NCI-H2227 treated with DMSO at 0.1 percent for 48 hours (cell line): ENCODE results near the gene IL1R1.
"Not testable (repeated sequence)": the region's sequence is repeated elsewhere in the genome, so short reads cannot be mapped to it uniquely, and the experiment has no call there.

Source experiments
- DNase-seq: peaks from one replicate; lab custom pipeline; 2025; lab: John Stamatoyannopoulos, UW

Gene IL1R1, protein sequence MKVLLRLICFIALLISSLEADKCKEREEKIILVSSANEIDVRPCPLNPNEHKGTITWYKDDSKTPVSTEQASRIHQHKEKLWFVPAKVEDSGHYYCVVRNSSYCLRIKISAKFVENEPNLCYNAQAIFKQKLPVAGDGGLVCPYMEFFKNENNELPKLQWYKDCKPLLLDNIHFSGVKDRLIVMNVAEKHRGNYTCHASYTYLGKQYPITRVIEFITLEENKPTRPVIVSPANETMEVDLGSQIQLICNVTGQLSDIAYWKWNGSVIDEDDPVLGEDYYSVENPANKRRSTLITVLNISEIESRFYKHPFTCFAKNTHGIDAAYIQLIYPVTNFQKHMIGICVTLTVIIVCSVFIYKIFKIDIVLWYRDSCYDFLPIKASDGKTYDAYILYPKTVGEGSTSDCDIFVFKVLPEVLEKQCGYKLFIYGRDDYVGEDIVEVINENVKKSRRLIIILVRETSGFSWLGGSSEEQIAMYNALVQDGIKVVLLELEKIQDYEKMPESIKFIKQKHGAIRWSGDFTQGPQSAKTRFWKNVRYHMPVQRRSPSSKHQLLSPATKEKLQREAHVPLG

DNA sequence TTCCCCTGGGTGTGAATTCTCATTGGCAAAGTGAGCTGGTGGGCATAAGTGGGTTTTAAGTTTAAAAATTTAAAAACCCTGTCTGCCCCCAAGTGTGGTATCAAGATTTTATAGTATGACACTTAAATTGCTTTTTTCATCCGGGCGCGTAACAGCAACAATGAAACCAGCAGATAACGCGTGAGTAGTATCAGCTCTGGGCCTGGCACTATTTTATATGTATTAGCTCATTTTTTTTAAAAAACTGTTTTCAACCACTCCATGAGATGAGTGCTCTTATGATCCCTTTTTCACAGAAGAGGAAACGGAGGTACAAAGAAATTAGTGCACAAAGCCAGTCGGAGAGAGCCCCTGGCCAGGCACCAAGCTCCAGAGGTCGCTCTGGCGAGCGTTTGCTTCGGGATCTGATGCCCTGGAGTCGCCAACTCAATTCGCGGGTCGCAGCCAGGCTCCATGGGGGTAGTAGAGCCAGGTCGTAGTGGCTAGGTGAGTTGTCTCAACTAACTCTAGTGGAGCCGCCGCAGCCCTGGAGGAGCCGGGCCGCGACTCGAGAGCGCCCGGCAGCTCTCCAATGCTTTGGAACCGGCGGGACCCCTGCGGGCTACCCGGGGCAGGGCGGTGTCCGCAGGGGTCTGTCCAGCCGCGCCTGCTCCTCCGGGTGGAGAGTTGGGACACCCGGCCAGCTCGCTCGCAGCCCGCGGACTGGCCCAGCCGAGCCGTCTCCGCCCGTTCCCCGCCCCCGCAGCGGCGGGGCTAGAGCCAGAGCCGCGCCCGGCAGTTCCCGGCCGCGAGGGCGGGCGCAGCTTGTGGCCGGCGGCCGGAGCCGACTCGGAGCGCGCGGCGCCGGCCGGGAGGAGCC is at the start of gene IL1R1:
Gene IL1R1, plus strand, starts transcription at position 777 of the 859 bp plus-strand sequence. CDS start 14,979 bp downstream, outside the sequence.
- no peak for DNase-seq

DNA sequence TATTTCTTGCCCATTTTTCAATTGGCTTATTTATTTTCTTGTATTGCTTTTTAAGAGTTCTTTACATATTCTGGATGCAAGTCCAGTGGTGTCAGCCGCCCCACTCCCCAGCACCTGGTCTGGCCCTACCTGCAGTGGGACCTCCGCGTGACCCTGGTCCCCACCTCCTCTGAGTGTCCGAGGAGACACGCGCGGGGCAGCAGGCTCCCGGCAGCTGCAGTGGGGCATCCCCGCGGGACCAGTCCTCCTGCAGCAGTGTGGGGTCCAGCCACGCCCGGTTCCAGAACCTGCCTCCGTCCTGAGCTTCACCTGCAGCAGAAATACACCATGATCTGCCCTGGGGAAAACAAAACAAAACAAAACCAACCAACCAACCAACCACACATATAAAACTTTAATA is 48.9 kb upstream of the IL1R1 start:
- no peak for DNase-seq

DNA sequence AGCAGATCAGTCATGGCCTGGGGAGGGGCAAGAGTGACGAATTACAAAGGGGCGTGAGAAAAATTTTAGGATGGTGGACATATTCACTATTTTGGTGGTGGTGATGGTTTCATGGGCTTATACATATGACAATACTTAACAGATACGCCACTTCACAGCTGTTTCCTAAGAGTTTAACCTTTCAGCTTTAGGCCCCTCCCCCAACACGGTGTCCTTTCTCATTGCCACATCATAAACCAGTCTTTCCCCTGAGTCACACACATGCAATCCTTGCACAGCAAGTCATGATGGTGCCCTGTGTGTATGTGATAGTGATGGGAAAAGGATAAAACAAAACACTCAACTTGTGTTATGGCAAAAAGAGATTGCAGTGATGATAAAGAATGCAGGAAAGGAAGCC is 47.6 kb upstream of the IL1R1 start:
- no peak for DNase-seq

DNA sequence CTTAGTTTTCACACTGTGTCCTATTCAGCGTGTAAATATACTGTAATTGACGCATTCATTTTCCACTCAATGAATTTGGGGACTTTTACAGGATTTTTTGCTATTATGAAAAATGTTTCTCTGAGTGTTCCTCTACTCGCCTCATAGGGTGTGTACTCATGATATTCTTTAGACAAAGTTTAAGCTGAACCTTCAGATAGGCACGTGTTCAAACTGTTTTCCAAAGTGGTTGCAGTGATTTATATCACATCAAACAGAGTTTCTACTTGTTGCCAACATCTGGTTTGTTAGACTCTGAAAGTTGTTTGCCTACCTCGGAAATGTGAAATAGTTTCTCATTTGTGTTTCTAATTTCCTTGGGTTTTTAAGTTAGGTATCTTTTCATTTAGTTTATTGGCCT is 46.4 kb upstream of the IL1R1 start:
- no peak for DNase-seq

DNA sequence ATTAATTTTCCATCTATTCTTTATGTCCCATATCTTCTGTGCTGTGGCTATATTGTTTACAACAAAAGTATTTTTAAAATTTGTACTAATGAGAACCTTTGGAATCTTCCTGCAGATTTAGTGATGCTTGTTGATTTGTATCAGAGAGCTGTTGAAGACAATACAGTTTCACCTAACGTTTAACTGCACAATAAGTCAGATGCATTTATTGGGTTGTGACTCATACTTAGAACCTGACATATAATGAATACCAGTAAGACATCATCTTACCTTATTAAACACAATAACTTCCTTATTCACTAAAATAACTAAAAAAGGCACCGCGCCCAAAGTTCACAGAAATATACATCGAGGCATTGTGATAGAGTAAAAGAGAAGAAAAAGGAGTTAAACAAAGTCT is 43.8 kb upstream of the IL1R1 start:
- no peak for DNase-seq

DNA sequence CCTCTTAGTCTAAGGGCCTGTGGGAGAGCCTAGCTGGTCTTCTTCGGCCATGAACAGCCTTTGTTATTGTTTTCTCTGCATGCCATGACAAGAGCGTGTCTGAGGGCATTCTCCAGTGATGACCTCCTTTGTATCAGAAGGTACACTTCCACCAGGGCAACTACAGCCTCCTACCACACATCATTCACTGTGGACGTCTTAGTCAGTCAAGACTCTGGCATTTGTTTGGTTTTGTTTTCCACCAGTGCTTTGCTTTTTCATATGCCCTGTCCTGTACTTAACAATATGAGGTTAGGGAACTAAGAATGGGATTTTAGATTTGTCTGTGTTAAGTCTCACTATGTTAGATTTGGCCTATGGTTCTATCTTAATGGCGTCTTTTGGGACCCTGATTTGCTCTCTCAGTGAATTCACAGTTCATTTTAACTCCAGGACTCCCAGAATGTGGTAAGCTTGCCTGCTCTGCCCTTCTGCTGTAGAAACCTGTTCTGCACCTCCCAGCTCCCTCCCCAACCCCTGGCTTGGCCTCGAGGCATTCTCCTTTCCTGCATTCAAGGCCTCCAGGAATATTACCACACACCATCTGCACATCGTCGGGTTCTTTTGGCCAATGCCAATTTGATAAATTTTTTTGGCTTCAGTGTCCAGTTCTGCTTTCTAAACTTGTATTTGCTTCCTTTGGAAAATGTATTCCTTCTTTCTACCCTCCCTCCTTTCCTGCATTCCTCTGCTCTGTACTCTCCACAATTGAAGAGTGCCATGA is 42.8 kb upstream of the IL1R1 start:
- no peak for DNase-seq

DNA sequence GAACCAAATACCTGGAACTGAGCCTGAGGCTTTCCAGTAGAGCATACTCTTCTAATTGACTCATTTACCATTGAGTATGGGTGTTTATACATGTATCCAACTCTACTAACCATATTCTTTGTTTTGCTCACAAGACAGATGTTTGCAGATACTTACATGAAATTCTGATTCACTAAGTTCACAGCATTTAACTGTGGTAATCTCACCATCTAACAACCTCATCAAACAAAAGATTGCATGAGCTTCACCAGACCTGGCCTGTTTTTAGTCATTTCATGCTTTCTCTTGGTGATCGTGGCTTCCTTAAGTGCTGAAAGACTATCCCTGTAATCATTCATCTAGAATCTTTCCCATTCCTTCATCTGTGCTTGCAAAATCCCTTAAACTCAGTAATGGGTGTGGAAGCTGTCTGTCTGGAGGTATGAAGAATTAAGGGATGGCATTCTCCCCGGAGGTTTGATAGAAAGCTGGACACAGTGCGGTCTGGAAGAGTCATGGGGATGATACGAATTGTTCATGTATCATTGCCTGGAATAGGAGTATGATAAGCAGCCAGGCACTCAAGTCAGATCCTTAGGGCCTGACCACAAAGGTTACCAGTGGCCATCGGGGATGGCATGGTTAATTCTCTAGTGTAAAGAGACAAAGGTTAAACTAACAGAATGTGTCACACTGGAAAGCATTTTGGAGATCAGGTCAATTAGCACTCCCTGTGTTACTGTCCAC is 42.0 kb upstream of the IL1R1 start:
- no peak for DNase-seq

DNA sequence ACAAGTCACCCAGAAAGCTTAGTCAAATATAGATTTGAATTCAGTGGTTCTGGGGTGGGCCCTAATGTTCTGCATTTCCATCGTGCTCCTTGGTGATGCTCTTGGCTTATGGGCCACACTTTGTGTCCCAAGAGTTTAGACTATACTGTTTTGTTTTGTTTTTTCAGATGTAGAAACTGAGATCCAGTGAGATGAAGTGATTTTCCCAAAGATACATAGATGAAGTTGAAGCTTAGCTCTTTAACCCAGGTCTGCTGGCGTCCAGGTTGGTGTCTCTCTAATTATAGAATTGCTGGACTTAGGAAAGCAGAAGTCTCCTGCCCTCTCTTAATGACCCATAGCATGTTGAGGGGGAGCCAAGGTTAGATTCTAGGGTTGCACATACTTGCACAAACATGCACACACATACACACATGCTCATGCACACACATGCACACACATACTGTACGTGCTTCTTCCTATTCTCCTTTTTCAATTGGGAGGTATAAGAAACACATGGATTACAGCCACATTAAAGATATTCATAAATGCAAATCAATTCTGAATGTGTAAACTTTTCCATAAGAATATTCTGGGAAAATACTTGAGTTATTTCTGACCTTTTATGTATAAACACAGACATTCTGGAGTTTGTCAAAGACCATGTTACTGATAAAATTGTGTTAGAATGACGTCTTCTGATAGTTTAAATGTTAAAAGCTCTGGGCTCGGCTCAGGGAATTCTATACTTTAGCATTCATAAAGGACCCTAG is 41.3 kb upstream of the IL1R1 start:
- no peak for DNase-seq

DNA sequence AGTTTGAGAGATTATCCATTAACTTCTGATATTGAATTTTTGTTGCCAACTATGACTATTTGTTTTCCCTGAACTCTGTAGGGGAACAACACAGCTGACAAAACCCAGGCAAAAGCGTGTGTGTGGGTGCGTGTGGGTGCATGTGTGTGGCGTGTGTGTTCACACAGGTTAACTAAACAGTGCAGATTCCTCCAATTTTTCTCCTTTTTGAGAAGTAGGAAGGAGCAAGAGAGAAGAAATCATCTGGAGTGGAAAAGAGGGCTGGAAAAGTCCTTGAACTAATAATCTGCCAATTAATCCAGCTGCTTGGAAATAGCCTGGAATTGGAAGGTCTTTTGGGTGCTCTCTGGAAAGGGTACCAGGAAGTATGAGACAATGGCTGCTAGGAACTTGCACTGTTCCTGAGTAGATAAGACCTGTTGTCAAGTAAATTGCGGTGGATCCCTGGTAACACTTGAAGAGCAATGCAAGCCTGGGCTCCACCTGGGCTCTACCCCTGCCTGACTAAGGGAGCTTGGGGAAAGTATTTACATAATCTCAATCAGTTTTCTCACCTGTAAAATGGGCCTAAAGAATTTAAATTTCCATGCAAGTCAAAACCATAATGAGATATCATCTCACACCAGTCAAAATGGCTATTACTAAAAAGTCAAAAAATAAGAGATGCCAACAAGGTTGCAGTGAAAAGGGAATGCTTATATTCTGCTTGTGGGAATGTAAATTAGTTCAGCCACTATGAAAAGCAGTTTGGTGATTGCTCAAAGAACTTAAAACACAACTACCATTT is 40.5 kb upstream of the IL1R1 start:
- no peak for DNase-seq

DNA sequence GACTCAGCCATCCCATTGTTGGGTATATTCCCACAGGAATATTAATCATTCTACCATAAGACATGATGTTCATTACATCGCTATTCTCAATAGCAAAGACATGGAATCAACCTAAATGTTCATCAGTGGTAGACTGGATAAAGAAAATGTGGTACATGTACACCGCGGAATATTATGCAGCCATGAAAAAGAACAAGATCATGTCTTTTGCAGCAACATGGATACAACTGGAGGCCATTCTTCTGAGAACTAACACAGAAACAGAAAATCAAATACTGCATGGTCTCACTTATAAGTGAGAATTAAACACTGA is 40.0 kb upstream of the IL1R1 start:
- not testable (repeated sequence) for DNase-seq

DNA sequence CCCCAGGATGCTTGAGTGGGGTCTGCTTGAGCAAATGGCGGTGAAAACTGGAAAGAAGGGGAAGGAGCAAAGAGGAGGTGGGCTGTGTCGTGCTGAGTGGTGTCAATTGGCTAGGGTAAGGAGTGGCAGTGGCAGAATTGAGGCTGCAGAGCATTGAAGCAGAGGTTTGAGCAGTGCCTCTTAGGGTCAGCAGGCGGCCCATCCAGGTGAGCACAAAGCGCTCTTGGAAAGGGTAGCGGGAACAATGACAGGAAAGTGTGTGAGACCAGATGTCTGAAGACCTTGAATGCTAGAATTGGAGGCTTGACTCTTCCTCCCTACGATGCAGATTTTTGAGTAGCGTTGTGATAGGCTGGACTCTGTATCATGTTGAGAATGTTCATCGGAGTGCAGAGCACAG is 39.3 kb upstream of the IL1R1 start:
- no peak for DNase-seq

DNA sequence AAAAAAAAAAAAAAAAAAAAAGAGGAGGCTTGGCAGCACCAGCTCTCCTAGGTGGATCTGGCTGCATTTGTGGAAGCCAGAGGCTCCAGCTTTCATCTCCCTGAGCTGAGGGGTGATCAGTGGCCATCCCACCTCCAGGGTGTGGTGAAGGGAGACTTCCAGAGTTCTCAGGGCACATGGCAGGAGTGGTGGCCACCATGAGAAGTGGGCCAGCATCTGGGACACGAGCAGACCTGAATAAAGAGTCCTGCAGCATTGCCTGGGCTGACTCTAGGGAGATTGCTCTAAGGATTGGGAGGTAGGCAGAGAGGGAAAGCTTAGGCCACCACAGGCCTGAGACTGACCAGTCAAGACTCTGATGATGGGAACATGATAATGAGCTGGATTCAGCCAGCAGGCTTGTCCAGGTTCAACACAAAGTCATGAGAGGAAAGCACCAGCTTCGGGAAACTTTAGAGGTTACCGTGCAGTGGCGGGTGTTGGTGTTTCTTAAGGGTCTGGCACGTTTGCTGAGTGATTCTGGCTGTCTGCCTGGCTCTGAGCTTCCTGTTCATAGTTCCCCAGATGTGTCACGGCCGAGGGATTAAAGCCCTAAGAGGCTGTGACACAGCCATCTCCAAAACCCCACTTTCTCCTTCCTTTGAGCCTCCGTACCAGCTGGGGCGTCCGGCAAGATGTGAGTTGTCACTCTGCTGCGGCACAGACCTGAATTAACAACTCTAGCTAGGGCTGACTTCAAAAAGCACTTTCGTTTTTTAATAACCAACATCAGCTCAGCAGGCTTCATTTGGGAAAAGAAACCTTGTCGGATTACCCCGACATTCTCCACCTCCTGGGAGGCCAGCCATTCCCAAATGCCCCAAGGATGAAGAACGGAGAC is 38.3 kb upstream of the IL1R1 start:
- DNase-seq: no peak

DNA sequence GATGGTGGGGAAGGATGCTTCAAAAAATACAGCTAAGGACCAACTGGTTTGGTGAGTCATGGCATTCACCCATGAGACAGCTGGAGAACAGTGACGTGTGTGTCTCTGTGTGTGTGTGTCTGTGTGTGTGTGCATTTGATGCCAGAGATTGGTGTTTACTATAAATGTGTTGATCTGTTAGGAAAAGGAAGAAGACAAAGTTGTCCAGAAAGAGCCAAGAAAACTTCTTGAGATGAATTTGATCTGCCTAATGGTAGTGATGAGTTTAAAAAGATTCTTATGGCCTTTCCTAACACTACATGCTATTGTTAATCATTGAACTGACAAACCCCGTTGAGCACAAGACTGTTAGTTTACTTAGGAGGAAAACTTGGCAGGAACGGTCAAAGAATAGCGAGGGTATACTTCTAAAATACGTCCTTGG is 36.4 kb upstream of the IL1R1 start:
- no peak for DNase-seq

DNA sequence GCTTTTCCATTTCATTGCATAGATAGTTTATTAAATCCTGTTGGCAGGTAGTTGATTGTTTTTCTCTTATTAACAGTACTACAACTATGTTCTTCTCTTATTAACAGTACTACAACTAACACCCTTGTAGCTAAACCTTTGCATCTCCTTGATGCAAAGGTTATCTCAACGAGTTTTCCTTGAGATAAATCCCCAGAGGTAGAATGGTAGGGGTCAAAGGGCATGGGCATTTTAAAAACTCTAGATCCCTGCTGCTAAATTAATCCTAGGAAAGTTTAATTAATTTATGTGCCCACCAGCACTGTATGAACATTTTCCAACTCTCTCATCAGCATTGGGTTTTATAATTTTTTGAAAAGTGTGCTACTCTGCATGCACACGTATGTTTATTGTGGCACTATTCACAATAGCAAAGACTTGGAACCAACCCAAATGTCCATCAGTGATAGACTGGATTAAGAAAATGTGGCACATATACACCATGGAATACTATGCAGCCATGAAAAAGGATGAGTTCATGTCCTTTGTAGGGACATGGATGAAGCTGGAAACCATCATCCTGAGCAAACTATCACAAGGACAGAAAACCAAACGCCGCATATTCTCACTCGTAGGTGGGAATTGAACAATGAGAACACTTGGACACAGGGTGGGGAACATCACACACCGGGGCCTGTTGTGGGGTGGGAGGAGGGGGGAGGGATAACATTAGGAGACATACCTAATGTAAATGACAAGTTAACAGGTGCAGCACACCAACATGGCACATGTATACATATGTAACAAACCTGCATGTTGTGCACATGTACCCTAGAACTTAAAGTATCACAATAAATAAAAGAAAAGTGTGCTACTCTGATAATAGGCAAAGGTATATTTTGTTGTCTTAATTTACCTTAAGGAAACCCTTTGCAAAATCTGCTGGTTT is 35.5 kb upstream of the IL1R1 start:
- DNase-seq: not testable (repeated sequence)

DNA sequence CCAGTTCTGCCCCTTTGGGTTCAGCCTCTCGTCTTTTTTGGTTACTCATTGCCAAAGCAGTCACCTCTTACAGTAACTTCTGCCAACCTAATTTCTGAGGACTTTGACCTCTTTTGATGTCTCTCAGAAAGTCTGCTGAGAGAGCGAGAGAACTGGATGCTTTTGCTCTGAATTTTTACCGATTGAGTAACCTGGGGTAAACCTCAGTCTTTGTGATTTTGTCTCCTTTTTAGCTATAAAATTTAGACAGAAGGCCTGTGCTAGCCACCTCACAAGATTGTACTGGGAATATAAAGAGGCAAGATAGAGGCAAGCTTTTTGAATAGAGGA is 34.8 kb upstream of the IL1R1 start:
- DNase-seq: no peak

DNA sequence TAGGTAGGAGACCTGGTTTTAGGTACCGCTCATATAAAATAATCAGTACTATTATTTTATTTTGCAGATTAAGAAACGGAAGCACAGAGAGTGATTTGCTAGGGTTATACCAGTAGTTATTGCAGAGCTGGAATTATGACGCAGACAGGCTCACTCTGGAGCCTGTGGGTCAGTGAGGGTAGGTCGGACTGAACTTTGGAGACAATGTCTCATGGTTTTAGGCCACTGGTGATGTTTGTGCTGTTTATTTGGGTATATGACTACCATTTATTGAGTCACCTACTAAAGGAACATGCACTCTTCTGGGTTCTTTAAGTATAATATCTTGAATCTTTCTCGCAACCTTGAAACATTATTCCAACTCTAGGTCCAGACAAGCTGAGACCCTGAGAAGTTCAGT is 33.5 kb upstream of the IL1R1 start:
- DNase-seq: no peak

DNA sequence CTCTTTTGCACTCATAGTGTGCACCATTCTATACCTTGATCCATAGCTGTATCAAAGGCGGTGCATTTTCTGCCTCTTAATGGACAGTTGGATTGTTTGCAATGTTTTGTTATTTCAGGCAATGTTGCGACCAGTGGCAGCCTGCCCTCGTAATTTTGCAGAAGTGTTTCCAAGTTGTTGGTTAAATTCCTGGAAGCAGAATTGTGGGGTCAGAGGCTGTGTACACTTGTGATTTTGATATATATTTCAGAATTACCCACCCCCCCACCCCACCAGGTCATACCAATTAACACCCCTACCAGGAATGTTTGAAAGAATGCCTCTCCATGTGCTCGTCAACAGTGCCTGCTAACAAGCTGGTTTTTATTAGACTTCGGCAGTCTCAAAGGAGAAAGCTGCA is 32.4 kb upstream of the IL1R1 start:
- DNase-seq: no peak
